Left renal cortex interstitium (tissue), 4 donors: ENCODE data around the gene MST1. TPM values are rescaled to one million over a fixed set of nuclear protein-coding genes. Genes with fewer than 3 reads are reported as not detected.
"Not testable (repeated sequence)": the region's sequence is repeated elsewhere in the genome, so short reads cannot be mapped to it uniquely, and the experiment has no call there.

Experiments used
- DNase-seq, 4 donors: peaks; one replicate each; pipeline ENCODE4 v3.0.0-alpha.2; 2013; ENCODE audit warnings: low read depth in 4 of 4, low spot score in 2 of 4, missing footprints in 1 of 4
- polyA plus RNA-seq, 4 donors: library from polyadenylated mRNA; unstranded; fragments of 120-200 nt; gene quantifications; one replicate each; pipeline ENCODE4 v1.2.1, GENCODE V29; 2013; ENCODE audit not compliant: insufficient read length in 4 of 4

MST1 gene
- polyA plus RNA-seq, 4 donors = 107 to 397 (median 172) TPM

- no peak for DNase-seq
Observed at GRCh38 chr3:49703443-49703927, 14.2 kb upstream of the MST1 start.

- DNase-seq = no peak
Observed at GRCh38 chr3:49702672-49703071, 13.4 kb upstream of the MST1 start.

- DNase-seq = no peak
Observed at GRCh38 chr3:49701388-49702077, 12.3 kb upstream of the MST1 start.

- DNase-seq = no peak
Observed at GRCh38 chr3:49700453-49701128, 11.3 kb upstream of the MST1 start.

- DNase-seq = no peak
Observed at GRCh38 chr3:49700014-49700413, 10.7 kb upstream of the MST1 start.

GRCh38 chr3:49699281-49699979 is 10.2 kb upstream of the MST1 start:
- no peak for DNase-seq

GRCh38 chr3:49695350-49696015 is 6.2 kb upstream of the MST1 start:
- not testable (repeated sequence) for DNase-seq

- DNase-seq = not testable (repeated sequence)
Observed at GRCh38 chr3:49694409-49695070, 5.3 kb upstream of the MST1 start.

- DNase-seq = not testable (repeated sequence)
Observed at GRCh38 chr3:49691481-49691880, 2.2 kb upstream of the MST1 start.

- DNase-seq = not testable (repeated sequence)
Observed at GRCh38 chr3:49690856-49691255, 1.6 kb upstream of the MST1 start.

GRCh38 chr3:49689908-49690624 is 792 bp upstream of the MST1 start:
- DNase-seq = not testable (repeated sequence)

- DNase-seq = not testable (repeated sequence)
Observed at GRCh38 chr3:49688338-49689045, 782 bp downstream of the MST1 start.

GRCh38 chr3:49687424-49687795 is 1.9 kb downstream of the MST1 start:
- DNase-seq = not testable (repeated sequence)

GRCh38 chr3:49686769-49687423 is 2.4 kb downstream of the MST1 start:
- not testable (repeated sequence) for DNase-seq

- not testable (repeated sequence) for DNase-seq
Observed at GRCh38 chr3:49686346-49686745, 2.9 kb downstream of the MST1 start.

- not testable (repeated sequence) for DNase-seq
Observed at GRCh38 chr3:49685846-49686245, 3.4 kb downstream of the MST1 start.

- not testable (repeated sequence) for DNase-seq
Observed at GRCh38 chr3:49685103-49685502, 4.2 kb downstream of the MST1 start.

GRCh38 chr3:49684453-49684852 is 4.8 kb downstream of the MST1 start:
- not testable (repeated sequence) for DNase-seq

- DNase-seq = no peak
Observed at GRCh38 chr3:49683162-49683561, 6.1 kb downstream of the MST1 start.
